AG10803 (cell line): ENCODE measurements around the gene CCND1.

Experiments
- DNase-seq: peaks from one replicate; pipeline ENCODE4 v3.0.0; 2010; ENCODE audit warnings: low read depth
- H3K4me3 ChIP-seq: 2 replicates; pipeline ENCODE4 v1.5.1; 2011; ENCODE audit warnings: mild to moderate bottlenecking, low read length, control low read depth
- CTCF ChIP-seq: conservative IDR thresholded peaks from 2 replicates; pipeline ENCODE4 v1.5.1; 2011; ENCODE audit warnings: mild to moderate bottlenecking, low read length, control low read depth, inconsistent platforms

Gene CCND1

GRCh38 chr11:69642913-69643632 is 2.1 kb downstream of the CCND1 start:
- H3K4me3 ChIP-seq = peak overlapping the region; percentile 98
- peak; percentile 60 for TF ChIP-seq CTCF
- peak; percentile 77 for DNase-seq

GRCh38 chr11:69643646-69644045 is 2.7 kb downstream of the CCND1 start:
- DNase-seq = no peak
- no peak for TF ChIP-seq CTCF

DNA sequence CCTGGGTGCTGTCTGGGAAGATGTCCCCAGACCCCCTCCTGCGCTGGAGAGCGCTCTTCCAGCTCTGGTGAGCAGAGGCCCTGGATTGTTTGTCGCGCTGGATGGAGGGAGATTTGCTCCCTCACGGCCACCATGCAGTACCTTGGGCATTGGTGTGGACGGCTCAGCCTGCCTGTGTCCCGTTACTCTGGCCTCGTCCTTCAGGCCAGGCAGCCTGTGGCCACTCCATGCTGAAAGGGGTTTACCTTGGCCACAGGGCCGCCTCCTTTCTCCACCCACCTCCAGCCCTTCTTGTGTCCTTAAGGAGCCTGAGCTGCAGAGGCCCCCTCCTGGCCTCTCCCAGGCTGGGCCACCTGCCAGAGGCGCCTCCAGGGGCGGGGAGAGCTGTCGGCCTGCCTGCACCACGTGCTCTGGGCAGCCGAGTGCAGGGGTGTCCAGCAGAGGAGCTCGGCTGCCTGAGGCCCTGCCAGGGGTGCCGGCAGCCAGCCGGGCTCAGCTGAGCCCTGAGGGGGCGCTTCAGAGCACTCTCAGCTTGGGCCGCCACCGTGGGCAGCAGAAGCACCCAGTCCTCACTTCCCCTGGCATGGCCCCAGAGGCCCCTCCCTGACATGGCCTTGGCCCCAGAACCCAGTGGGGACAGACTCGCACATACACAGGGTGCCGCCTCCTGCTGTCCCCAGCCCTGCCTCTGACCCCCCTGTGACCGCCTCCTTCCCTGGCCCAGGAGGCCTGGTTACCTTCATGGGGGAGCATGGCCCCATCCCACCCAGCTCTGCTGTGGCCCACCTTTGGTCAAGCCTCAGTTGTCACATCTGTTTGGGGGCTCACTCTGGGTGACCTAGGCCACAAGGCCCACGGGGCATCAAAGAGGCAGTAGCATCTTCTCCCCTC is 3.4 kb downstream of the CCND1 start:
- peak; percentile 41 for TF ChIP-seq CTCF
- DNase-seq = peak; percentile 89
- peak overlapping the region; percentile 45 for H3K4me3 ChIP-seq

More at GRCh38 chr11:69643646-69644045, 2.7 kb downstream of the CCND1 start:
- peak overlapping the region; percentile 45 for H3K4me3 ChIP-seq

GRCh38 chr11:69644962-69645675 is 4.2 kb downstream of the CCND1 start:
- no peak for TF ChIP-seq CTCF
- DNase-seq = no peak
- peak overlapping the region; percentile 45 for H3K4me3 ChIP-seq

- DNase-seq = no peak
- TF ChIP-seq CTCF = no peak
- no peak overlapping the region for H3K4me3 ChIP-seq
Measured at GRCh38 chr11:69645801-69646492, 5.0 kb downstream of the CCND1 start.

- no peak for DNase-seq
- TF ChIP-seq CTCF = no peak
- no peak overlapping the region for H3K4me3 ChIP-seq
Measured at GRCh38 chr11:69646493-69647389, 5.8 kb downstream of the CCND1 start.
